Adrenal gland (tissue), 12 donors: ENCODE measurements around the gene IL4R. TPM values are rescaled to one million over a fixed set of nuclear protein-coding genes. Genes with fewer than 3 reads are reported as not detected.
A peak's percentile ranks its signal among the peaks of the same experiment; 100 is the strongest.

ENCODE experiments used
- DNase-seq, 7 donors: peaks; one replicate each; pipeline ENCODE4 v3.0.0-alpha.2; 2019 to 2020
- H3K27ac ChIP-seq, 5 donors: fragments of 200-600 bp; sonication (generic) in 4 of 5; 1 replicate in 3 of 5; 2 replicates in 2 of 5; pipeline versions ENCODE4 v1.5.1 to v1.8.0; 2016 to 2020; ENCODE audit warnings: mild to moderate bottlenecking in 1 of 5
- H3K27me3 ChIP-seq: fragments of 200-600 bp; 2 replicates; pipeline ENCODE4 v1.8.0; 2021
- H3K36me3 ChIP-seq, 2 donors: fragments of 200-600 bp; replicated peaks in 1 of 2; 1 replicate in 1 of 2; 2 replicates in 1 of 2; pipeline versions ENCODE4 v1.5.1 to v1.8.0; 2018 to 2022
- H3K4me1 ChIP-seq, 2 donors: fragments of 200-600 bp; replicated peaks in 1 of 2; 1 replicate in 1 of 2; 2 replicates in 1 of 2; pipeline versions ENCODE4 v1.5.1 to v1.8.0; 2018 to 2021
- H3K4me3 ChIP-seq, 4 donors: fragments of 200-600 bp; sonication (generic) in 3 of 4; one replicate each; pipeline ENCODE4 v1.5.1; 2016 to 2018
- H3K9me3 ChIP-seq, 3 donors: fragments of 200-600 bp; sonication (generic) in 1 of 3; replicated peaks in 1 of 3; 1 replicate in 2 of 3; 2 replicates in 1 of 3; pipeline versions ENCODE4 v1.5.1 to v1.8.0; 2016 to 2021
- CTCF ChIP-seq, 6 experiments: fragments of 450-650 bp in 4 of 6; fragments of 200-600 bp in 2 of 6; sonication (generic) in 1 of 6; IDR thresholded peaks; 1 replicate in 5 of 6; 2 replicates in 1 of 6; pipeline versions ENCODE4 v1.5.1 to v1.8.0; 2016 to 2021; ENCODE audit warnings: antibody characterized with exemption in 6 of 6, mild to moderate bottlenecking in 2 of 6, moderate library complexity in 1 of 6
- POLR2A ChIP-seq, 2 donors: fragments of 450-650 bp; IDR thresholded peaks; one replicate each; pipeline ENCODE4 v1.6.1; 2017; ENCODE audit warnings: antibody characterized with exemption in 2 of 2, mild to moderate bottlenecking in 2 of 2, moderate library complexity in 1 of 2
- WGBS, 4 donors: extraction: QIAGEN DNeasy Blood & Tissue Kit in 2 of 4; methylation state at CpG; one replicate each; pipeline versions ENCODE4 v1.1.5 to v1.1.7; 2013 to 2017; 5-methylcytosine and 5-hydroxymethylcytosine counted together
- intact Hi-C, 2 donors: fragments of 100-400 bp; cut with DNase I; formaldehyde crosslinking; loops; one replicate each; pipeline versions ENCODE4 v1.14.1 to v1.15.0; 2022 to 2023
- polyA plus RNA-seq, 3 donors: library from polyadenylated mRNA; stranded (reverse); fragments of 200-250 nt in 2 of 3; fragments of 350-450 nt in 1 of 3; fragmentation: Illumina TruSeq in 1 of 3; extraction: RNeasy Lipid Tissue Mini Kit (QIAGEN cat#74804) in 1 of 3; gene quantifications; one replicate each; pipeline ENCODE4 v1.2.3, GENCODE V29; 2013 to 2014
- total RNA-seq, 9 donors: library from RNA; depleted of rRNA in 4 of 9; stranded (reverse); fragments of >200 nt in 4 of 9; fragments of 120-200 nt in 1 of 9; fragmentation: NEBNext Ultra II Directional in 1 of 9; extraction: Animal tissue kit (Norgen Biotek cat#: 25700) in 1 of 9; gene quantifications; one replicate each; pipeline versions ENCODE4 v1.1.0 to v1.2.4, GENCODE V29; 2013 to 2023
- donor health status: healthy with polysubstance abuse.
- donor health status: Bipolar disorder and iron deficiency.
- donor health status: DM: yes; HTN: yes; CAD: no.
- donor health status: DM: no; HTN: no; CAD: no.
- donor health status: DM: no; HTN: no; CAD: no.
- donor health status: DM: yes; HTN: yes; CAD: no.

Gene IL4R
- total and polyA plus RNA-seq, 12 donors: 3.1 to 142 (median 50.0) TPM

DNA sequence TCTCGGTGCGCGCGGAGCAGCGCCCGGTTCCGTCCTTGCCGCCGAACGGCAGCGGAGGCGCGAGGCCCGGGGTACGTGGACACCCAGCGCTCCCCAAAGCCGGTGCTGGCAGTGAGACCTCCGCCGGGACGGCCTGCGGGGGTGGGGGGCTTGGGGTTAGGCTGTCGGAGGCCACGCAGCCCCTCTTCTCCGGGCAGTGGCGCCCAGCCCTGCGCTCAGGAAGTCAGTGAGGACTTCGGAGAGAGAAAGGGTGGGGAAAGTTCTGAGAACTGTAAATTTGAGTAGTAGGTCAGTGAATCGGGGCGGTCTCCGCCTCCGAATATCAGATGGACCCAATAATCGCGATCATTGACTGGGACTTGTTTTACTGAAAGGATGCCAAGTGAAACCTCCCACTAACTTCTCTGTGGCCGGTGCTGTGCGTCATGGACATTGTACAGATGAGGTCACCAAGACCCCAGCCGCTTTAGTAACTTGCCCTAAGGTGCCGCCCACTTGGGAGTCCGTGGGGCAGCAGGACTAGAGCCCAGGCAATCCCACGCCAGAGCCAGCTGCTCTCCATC is 468 bp downstream of the IL4R start:
- Histone ChIP-seq H3K27me3 (no peaks in the 10 kb centered on the region), H3K9me3 (no peaks in the 10 kb centered on the region), H3K4me1 (peaks cover 39 to 50% of the 10 kb centered on the region in 2 donors), H3K4me3 (peak overlapping the region; percentile 39 to 79 (median 56)), H3K36me3 (no peaks in the 10 kb centered on the region), H3K27ac (peak overlapping the region; percentile 82 to 95 (median 90))
- WGBS, 4 donors: 0 to 1% (median 1%) methylated on average over 12 to 39 of the region's 39 CpGs
- DNase-seq: peak; percentile 54 to 92 (median 77)
- TF ChIP-seq POLR2A (IDR thresholded peaks at IDR 0.05) (peak in 1 of 2 donors; percentile 51), CTCF (IDR thresholded peaks at IDR 0.05) (no peak)
- intact Hi-C loops: loop anchor here in 1 of 2 donors (10.0 kb wide), 1 partner anchor 79 kb away; no protein-coding TSS in a partner anchor

- H3K27ac ChIP-seq: peak overlapping the region; percentile 53 to 95 (median 90)
- WGBS, 4 donors: 71 to 81% (median 78%) methylated on average over 2 of the region's 2 CpGs
- no peak for TF ChIP-seq CTCF (IDR thresholded peaks at IDR 0.05)
- no peak for TF ChIP-seq POLR2A (IDR thresholded peaks at IDR 0.05)
- intact Hi-C loops: loop anchor here (5.0 to 10.0 kb wide), 2 partner anchors 53 to 80 kb away; no protein-coding TSS in a partner anchor
- H3K4me1 ChIP-seq: peaks cover 39 to 54% of the 10 kb centered on the region in 2 donors
- H3K36me3 ChIP-seq: no peaks in the 10 kb centered on the region
- H3K4me3 ChIP-seq: peak overlapping the region in 2 of 4 donors; percentile 29 to 68
- no peaks in the 10 kb centered on the region for H3K9me3 ChIP-seq
- no peaks in the 10 kb centered on the region for H3K27me3 ChIP-seq
- DNase-seq: no peak
Measured at GRCh38 chr16:27314986-27315332, 1.2 kb downstream of the IL4R start.

- WGBS, 4 donors: 30 to 38% (median 35%) methylated on average over 8 to 9 of the region's 9 CpGs
- intact Hi-C loops: loop anchor here (5.0 to 10.0 kb wide), 2 partner anchors 53 to 81 kb away; no protein-coding TSS in a partner anchor
- peaks cover 42 to 59% of the 10 kb centered on the region in 2 donors for H3K4me1 ChIP-seq
- no peaks in the 10 kb centered on the region for H3K36me3 ChIP-seq
- no peaks in the 10 kb centered on the region for H3K27me3 ChIP-seq
- no peak for TF ChIP-seq CTCF (IDR thresholded peaks at IDR 0.05)
- no peak for TF ChIP-seq POLR2A (IDR thresholded peaks at IDR 0.05)
- H3K4me3 ChIP-seq: peak overlapping the region in 2 of 4 donors; percentile 29 to 68
- H3K9me3 ChIP-seq: no peaks in the 10 kb centered on the region
- H3K27ac ChIP-seq: peak overlapping the region; percentile 53 to 95 (median 90)
- peak; percentile 29 to 95 (median 84) for DNase-seq
Measured at GRCh38 chr16:27315333-27316037, 1.7 kb downstream of the IL4R start.

DNA sequence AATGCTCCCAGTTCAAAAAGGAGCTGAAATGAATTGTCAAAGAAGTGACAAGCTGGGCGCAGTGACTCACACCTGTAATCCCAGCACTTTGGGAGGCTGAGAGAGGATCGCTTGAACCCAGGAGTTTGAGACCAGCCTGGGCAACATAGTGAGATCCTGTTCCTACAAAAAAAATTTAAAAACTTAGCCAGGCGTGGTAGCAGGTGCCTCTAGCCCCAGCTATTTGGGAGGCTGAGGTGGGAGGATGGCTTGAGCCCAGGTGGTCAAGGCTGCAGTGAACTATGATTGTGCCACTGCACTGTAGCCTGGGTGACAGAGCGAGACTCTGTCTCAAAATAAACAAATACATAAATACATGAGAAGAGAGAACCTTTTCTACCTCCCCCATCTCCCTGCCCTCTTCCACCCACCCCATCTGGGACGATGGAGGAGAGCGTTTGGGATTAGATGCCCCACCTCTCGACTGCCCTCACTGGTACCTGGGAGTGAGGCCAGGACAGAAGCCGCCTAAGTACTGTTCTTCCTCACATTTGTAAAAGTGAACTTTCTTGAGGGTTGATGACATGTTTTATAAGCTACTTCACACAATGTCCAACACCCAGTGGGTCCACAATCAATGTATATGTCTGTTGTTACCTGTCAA is 2.4 kb downstream of the IL4R start:
- Histone ChIP-seq H3K9me3 (no peaks in the 10 kb centered on the region), H3K27ac (peak overlapping the region in 4 of 5 donors; percentile 4 to 95 (median 78)), H3K4me1 (peaks cover 48 to 66% of the 10 kb centered on the region in 2 donors), H3K4me3 (peak overlapping the region in 1 of 4 donors; percentile 68), H3K36me3 (no peaks in the 10 kb centered on the region), H3K27me3 (no peaks in the 10 kb centered on the region)
- 61 to 80% (median 71%) methylated on average over 8 of the region's 8 CpGs for WGBS, 4 donors
- TF ChIP-seq POLR2A (IDR thresholded peaks at IDR 0.05) (no peak), CTCF (IDR thresholded peaks at IDR 0.05) (no peak)
- peak in 3 of 7 donors; percentile 6 to 27 (median 24) for DNase-seq
- intact Hi-C loops: loop anchor here (5.0 to 10.0 kb wide), 2 partner anchors 54 to 81 kb away; no protein-coding TSS in a partner anchor
